GM19397 (cell line): Measurements from ENCODE around the gene SPRR2F.

ENCODE experiments used
- ATAC-seq: cut with Tn5 transposase; IDR thresholded peaks from one replicate; pipeline ENCODE4 v1.9.1; 2021; ENCODE audit warnings: mild to moderate bottlenecking, moderate library complexity; ENCODE audit not compliant: unreplicated experiment

SPRR2F gene

GRCh38 chr1:153081736-153082135 lies 31.6 kb downstream of the SPRR2F start:
- ATAC-seq: no peak

GRCh38 chr1:153072806-153073726 lies 40.2 kb downstream of the SPRR2F start:
- ATAC-seq: no peak

- ATAC-seq: no peak
Observed at GRCh38 chr1:153071511-153071910, 41.8 kb downstream of the SPRR2F start, which contains the start of gene SPRR2B. Gene SPRR2B, minus strand, starts transcription at chr1:153071611. Its CDS starts 772 bp downstream, at chr1:153070839.

GRCh38 chr1:153070243-153070642 lies 43.1 kb downstream of the SPRR2F start:
- ATAC-seq: no peak
